ENCODE data around the gene SHOC2.

SHOC2 gene

GRCh38 chr10:110919349-110919931, at the start of gene SHOC2:
Gene SHOC2, plus strand, starts transcription at chr10:110919604. Its CDS starts 44,755 bp downstream, at chr10:110964359.
- peak; percentile 96 for DNase-seq

- no peak for DNase-seq
Observed at GRCh38 chr10:110870823-110871297, 48.5 kb upstream of the SHOC2 start.

GRCh38 chr10:110871298-110872084, 47.9 kb upstream of the SHOC2 start, which contains the start of gene PDCD4:
Gene PDCD4, plus strand, starts transcription at chr10:110871928. Its CDS starts 4,100 bp downstream, at chr10:110876028.
- DNase-seq, result peak; percentile 96

- peak; percentile 86 for DNase-seq
Observed at GRCh38 chr10:110872145-110872983, 47.0 kb upstream of the SHOC2 start.

- DNase-seq, result no peak
Observed at GRCh38 chr10:110872984-110873923, 46.1 kb upstream of the SHOC2 start.

- DNase-seq, result no peak
Observed at GRCh38 chr10:110873951-110874350, 45.5 kb upstream of the SHOC2 start.

- no peak for DNase-seq
Observed at GRCh38 chr10:110876000-110876399, 43.4 kb upstream of the SHOC2 start.

GRCh38 chr10:110876788-110877187, 42.6 kb upstream of the SHOC2 start:
- DNase-seq, result no peak

GRCh38 chr10:110880012-110880411, 39.4 kb upstream of the SHOC2 start:
- DNase-seq, result no peak

- no peak for DNase-seq
Observed at GRCh38 chr10:110881247-110881646, 38.2 kb upstream of the SHOC2 start.

GRCh38 chr10:110881905-110882304, 37.5 kb upstream of the SHOC2 start:
- no peak for DNase-seq

- no peak for DNase-seq
Observed at GRCh38 chr10:110883924-110884323, 35.5 kb upstream of the SHOC2 start.

GRCh38 chr10:110885932-110886674, 33.3 kb upstream of the SHOC2 start:
- no peak for DNase-seq

- DNase-seq, result no peak
Observed at GRCh38 chr10:110887560-110887959, 31.8 kb upstream of the SHOC2 start.

GRCh38 chr10:110892602-110893288, 26.7 kb upstream of the SHOC2 start:
- no peak for DNase-seq

- no peak for DNase-seq
Observed at GRCh38 chr10:110893559-110894179, 25.7 kb upstream of the SHOC2 start.

- no peak for DNase-seq
Observed at GRCh38 chr10:110897184-110897583, 22.2 kb upstream of the SHOC2 start.

GRCh38 chr10:110898391-110898790, 21.0 kb upstream of the SHOC2 start:
- no peak for DNase-seq

- no peak for DNase-seq
Observed at GRCh38 chr10:110900983-110901382, 18.4 kb upstream of the SHOC2 start.
